Mucosa of stomach (tissue), 1 donor: ENCODE results near the gene KEL.

Experiments
- H3K27me3 ChIP-seq: one replicate; pipeline ENCODE4 v1.7.0; 2013; ENCODE audit warnings: mild to moderate bottlenecking, low read length; ENCODE audit not compliant: control insufficient read depth, insufficient read depth
- H3K36me3 ChIP-seq: one replicate; pipeline ENCODE4 v1.7.0; 2013; ENCODE audit warnings: low read length; ENCODE audit not compliant: control insufficient read depth, insufficient read depth
- H3K4me1 ChIP-seq: one replicate; pipeline ENCODE4 v1.7.0; 2013; ENCODE audit warnings: mild to moderate bottlenecking, low read length; ENCODE audit not compliant: control insufficient read depth, insufficient read depth
- H3K4me3 ChIP-seq: one replicate; pipeline ENCODE4 v1.7.0; 2013; ENCODE audit warnings: low read length
- H3K9ac ChIP-seq: one replicate; pipeline ENCODE4 v1.7.0; 2013; ENCODE audit warnings: mild to moderate bottlenecking, low read length, moderate library complexity
- H3K9me3 ChIP-seq: one replicate; pipeline ENCODE4 v1.7.0; 2013; ENCODE audit warnings: mild to moderate bottlenecking, low read length, moderate library complexity; ENCODE audit not compliant: control insufficient read depth
- donor health status: Pancreatic carcinoma.

Gene KEL

DNA sequence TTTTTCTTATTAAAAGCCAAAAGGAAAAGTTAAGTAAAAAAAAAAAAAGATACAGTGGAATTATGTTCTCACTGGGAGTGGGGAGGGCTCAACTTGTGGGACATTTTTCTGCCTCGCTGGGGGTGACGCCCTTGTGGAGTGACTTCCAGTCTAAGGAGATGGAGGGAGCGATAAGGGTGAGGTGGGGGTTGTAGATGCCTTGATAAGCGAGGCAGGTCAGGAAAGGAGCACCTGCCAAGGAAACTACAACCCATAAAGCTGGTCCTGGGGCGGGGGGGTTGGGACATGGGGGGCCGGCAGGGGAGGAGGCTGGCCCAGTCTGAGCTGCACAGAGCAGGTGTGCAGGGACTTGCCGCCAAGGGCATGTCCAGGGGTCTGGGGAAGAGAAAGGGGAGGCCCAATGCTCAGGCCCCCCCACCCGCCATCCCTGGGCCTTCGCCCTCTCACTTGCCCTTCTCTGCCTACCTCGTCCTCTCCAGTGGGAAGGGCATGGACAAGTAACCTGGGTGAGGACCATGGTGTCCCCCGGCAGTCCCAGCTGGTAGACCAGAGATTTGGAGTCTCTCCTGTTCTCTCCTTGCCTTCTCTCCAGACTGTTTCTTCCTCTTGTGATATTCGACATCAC, 26.1 kb downstream of the KEL start:
- no peak overlapping the region for H3K4me3 ChIP-seq
- H3K27me3 ChIP-seq, result peaks cover 5% of the 10 kb centered on the region
- no peaks in the 10 kb centered on the region for H3K36me3 ChIP-seq
- no peaks in the 10 kb centered on the region for H3K9me3 ChIP-seq
- H3K4me1 ChIP-seq, result no peaks in the 10 kb centered on the region
- H3K9ac ChIP-seq, result no peak overlapping the region

DNA sequence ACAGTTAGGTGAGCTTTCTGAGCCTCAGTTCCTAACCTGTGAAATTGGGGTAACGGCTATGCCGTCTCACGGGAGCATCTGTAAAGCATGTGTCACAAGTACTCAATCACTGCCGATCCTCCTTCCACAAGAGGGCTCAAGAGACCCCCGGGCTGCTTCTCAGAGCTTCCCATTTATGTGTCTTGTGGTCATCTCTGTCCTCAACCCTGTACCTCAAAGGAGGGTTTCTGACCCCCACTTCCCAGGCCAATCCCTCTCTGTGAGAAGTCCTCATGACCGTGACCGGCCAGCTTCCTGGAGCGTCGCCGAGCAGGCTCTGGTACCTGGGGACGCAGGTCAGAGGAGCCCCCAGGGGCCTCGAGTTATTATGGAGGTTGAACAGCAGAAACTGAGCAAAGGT, 28.1 kb downstream of the KEL start:
- Histone ChIP-seq H3K27me3 (no peaks in the 10 kb centered on the region), H3K9ac (no peak overlapping the region), H3K36me3 (no peaks in the 10 kb centered on the region), H3K4me3 (no peak overlapping the region), H3K4me1 (no peaks in the 10 kb centered on the region), H3K9me3 (no peaks in the 10 kb centered on the region)

DNA sequence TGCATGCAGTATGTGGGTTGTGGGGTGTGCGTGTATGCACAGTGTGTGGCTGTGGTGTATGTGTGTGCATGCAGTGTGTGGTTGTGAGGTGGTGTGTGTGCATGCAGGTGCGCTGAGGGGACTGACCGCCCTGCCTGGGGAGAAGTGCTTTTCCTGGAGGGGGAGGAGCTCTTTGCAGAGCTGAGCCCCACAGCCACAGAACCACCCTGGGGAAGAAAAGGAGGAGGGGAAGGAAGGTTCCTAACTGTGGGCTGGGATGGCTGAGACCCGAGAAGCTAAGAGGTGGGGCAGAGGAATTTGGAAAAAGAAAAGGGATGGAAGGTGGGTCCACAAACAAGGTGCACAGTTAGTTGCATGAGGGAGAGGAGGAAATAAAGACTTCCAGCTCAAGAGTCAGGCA, 28.5 kb downstream of the KEL start, which contains the start of gene TRPV5:
TSS of gene TRPV5 (minus strand) at position 123 of the 400 bp plus-strand sequence. CDS start 287 bp downstream, outside the sequence.
- no peaks in the 10 kb centered on the region for H3K27me3 ChIP-seq
- H3K4me3 ChIP-seq, result no peak within 1 kb of the TSS
- H3K36me3 ChIP-seq, result no peaks in the 10 kb centered on the region
- H3K9me3 ChIP-seq, result no peaks in the 10 kb centered on the region
- H3K4me1 ChIP-seq, result no peaks in the 10 kb centered on the region
- H3K9ac ChIP-seq, result no peak within 1 kb of the TSS

DNA sequence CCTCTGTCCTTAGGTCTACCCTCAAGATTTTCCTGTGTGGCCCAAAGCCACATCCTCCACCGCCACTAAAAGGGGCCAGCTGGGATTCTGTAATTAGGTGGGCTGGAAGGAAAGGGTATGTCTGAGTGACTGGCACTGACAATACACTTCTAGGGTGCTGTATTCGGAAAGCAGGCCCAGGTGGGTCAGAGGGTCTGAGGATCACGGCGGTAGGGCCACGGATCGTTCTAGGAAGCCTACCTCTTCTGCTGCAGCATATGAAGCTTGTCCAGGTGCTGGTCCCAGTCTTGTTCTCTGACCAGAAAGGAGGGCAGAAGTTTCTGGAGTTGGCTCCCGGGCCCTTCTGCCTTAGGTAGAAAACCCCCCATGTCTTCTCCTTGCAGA, 29.1 kb downstream of the KEL start:
- no peak overlapping the region for H3K9ac ChIP-seq
- H3K36me3 ChIP-seq, result no peaks in the 10 kb centered on the region
- no peaks in the 10 kb centered on the region for H3K27me3 ChIP-seq
- H3K4me3 ChIP-seq, result no peak overlapping the region
- no peaks in the 10 kb centered on the region for H3K4me1 ChIP-seq
- H3K9me3 ChIP-seq, result no peaks in the 10 kb centered on the region

DNA sequence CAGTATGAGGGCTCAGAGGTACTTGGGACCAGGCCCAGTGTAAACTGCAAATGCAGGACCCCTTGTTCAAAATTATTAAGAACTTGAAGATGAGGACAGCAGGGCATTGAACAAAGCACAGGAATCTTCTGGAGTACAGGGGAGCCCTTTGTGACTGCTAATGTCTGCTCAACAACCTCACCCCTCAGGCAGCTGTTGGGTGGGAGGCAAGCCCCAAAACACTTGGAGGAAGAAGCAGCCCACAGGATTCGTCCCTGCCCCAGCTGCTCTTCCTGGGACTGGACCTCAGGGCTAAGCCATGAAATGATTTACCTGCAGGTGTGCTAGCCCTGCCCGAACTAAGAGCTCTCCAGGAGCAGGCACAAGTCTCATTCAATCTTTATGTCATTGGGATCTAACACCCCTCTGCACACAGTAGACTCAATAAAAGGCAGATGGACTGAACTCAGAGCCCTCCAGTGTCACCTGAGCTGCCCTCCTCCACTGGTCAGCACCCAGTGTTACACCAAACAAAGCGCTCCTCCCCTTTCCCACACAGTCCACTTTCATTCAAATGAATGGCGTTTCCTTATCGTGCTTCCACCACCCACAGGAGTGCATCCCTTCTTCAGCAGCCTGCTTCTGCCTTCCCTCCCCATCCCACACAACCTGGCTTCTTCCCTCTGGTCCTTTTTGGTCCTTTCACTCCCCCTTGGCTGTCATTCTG, 29.6 kb downstream of the KEL start:
- no peaks in the 10 kb centered on the region for H3K9me3 ChIP-seq
- no peak overlapping the region for H3K9ac ChIP-seq
- H3K27me3 ChIP-seq, result no peaks in the 10 kb centered on the region
- H3K4me3 ChIP-seq, result no peak overlapping the region
- H3K36me3 ChIP-seq, result no peaks in the 10 kb centered on the region
- no peaks in the 10 kb centered on the region for H3K4me1 ChIP-seq

DNA sequence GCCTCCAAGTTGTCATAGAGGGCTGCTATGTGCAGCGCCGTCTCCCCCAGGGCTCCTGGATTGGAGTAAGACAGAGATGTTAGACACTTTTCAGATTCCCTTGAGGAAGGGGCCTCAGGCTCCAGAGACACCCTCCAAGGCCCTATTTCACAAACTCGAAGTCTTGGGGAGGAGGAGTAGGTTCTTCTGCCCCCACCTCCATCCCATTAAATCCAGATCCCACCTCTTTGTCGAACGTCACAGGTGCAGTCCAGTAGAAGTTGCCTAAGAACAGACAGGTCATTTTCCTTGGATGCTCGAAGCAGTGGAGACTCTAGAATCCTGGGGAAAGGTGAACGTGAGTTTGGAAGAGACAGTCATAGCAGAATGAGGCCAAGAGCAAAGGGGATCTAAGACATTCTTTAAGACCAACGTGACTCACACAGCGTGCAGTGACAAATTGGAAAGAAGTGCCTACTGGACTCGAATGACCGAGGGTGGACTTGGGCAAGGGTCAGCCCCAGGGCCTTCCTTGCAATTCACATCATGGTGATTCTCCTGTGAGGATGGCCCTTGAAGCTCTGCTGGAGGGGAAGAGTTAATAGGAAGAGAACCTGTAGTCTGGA, 31.9 kb downstream of the KEL start:
- Histone ChIP-seq H3K4me3 (no peak overlapping the region), H3K9me3 (no peaks in the 10 kb centered on the region), H3K4me1 (no peaks in the 10 kb centered on the region)

DNA sequence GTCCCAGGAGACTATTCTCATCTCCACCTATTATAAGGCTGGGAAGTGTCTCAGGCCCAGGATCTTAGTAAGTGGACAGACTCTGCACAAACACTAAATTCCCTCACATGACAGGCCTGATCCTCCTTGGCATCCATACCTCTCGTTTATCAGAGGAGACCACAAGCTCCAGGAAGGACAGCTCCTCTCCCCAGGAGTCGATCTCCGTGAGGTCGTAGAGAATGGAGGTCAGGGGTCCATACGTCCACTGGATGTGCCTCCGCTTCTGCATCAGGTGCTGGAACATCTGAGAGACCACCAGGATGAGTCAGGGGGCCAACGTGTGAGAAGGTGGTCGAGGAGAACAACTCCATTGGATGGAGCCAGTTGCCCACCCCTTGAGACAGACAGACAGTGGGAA, 34.2 kb downstream of the KEL start:
- Histone ChIP-seq H3K36me3 (no peaks in the 10 kb centered on the region), H3K27me3 (no peaks in the 10 kb centered on the region), H3K9ac (no peak overlapping the region), H3K4me3 (no peak overlapping the region), H3K4me1 (peaks cover 8% of the 10 kb centered on the region), H3K9me3 (no peaks in the 10 kb centered on the region)

More for the DNA sequence above, 31.9 kb downstream of the KEL start:
- Histone ChIP-seq H3K36me3 (no peaks in the 10 kb centered on the region), H3K27me3 (no peaks in the 10 kb centered on the region), H3K9ac (no peak overlapping the region)

DNA sequence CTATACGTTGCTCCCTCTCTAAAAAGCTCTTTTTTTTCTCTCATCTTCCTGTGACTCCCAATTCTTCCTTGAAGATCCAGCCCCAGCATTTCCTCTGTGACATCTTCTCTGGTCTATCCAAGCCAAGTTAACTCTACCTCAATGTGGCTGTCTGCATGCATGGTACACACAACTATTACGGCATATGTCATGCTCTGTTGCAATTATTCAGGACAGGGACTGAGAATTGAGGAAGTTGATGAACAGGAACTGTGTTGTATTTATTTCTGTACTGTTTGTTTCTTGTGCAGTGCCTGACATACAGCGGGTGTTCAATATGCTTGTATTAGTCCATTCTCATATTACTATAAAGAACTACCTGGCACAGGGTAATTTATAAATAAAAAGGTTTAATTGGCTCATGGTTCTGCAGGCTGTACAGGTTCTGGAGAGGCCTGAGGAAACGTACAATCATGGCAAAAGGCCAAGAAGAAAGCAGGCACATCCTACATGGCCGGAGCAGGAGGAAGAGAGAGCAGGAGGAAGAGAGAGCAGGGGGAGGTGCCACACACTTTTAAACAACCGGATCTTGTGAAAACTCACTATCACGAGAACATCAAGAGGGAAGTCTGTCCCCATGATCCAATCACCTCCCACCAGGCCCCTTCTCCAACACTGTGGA, 34.9 kb downstream of the KEL start:
- Histone ChIP-seq H3K4me1 (peaks cover 8% of the 10 kb centered on the region), H3K9me3 (no peaks in the 10 kb centered on the region), H3K4me3 (no peak overlapping the region), H3K36me3 (no peaks in the 10 kb centered on the region), H3K9ac (no peak overlapping the region), H3K27me3 (no peaks in the 10 kb centered on the region)

DNA sequence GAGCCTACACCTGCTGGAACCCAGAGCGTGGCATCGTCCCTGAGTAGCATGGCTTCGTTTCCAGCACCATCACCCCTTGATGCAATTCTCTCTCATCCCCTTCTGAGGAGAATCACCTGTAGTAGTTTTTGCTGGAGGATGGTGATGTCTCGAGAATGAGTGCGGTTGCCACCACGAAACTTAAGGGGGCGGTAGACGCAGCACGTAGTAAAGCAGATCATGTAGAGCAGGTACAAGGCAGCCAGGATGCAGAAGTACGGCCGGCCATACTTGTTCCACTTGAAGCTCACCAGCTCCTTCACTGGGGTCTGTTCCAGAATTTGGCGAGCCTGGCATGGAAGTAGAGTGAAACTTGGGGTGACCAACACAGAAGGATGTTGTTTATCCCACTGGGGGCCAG, 36.8 kb downstream of the KEL start:
- no peak overlapping the region for H3K4me3 ChIP-seq
- H3K9ac ChIP-seq, result no peak overlapping the region
- no peaks in the 10 kb centered on the region for H3K27me3 ChIP-seq
- no peaks in the 10 kb centered on the region for H3K9me3 ChIP-seq
- no peaks in the 10 kb centered on the region for H3K36me3 ChIP-seq
- peaks cover 8% of the 10 kb centered on the region for H3K4me1 ChIP-seq

DNA sequence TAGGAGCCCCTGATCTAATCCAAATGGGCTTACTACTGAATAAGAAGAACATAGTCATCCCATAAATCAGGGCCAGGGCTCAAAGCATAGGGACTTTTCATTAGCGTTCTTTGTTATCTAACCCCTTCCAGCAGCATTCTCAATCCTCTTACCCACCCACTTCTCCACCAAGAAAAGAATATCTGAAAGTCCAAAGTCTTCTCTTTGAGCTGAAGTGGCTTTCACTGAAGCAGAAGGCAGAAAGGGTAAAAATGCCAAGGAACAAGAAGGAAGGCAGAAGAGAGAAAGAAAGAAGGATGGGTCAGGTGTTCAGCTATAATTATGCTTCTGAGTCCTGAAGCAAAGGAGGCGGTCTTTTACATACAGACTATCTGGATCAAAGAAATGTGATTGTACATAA, 38.8 kb downstream of the KEL start:
- H3K27me3 ChIP-seq, result no peaks in the 10 kb centered on the region
- no peaks in the 10 kb centered on the region for H3K36me3 ChIP-seq
- H3K9ac ChIP-seq, result no peak overlapping the region
- H3K4me1 ChIP-seq, result peaks cover 8% of the 10 kb centered on the region
- no peak overlapping the region for H3K4me3 ChIP-seq
- H3K9me3 ChIP-seq, result no peaks in the 10 kb centered on the region

DNA sequence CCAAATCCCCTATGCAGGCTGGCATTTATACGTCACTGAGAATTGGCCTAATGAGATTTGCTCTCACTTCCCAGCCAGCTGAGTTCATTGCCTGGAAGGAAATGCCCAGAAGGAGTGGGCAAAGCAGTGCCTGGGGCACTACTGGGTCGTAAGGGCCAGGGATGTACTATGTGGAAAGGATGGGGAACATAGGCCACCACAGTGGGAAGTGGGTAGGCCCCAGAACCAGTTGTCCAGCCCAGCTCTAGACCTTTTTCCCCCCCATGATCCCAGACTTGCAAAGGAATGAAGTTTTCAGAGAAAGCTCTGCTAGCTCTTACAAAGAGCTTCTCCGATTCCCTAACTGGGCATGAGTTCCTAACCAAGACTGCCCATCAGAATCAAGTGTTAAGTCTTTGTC, 42.5 kb downstream of the KEL start:
- Histone ChIP-seq H3K36me3 (no peaks in the 10 kb centered on the region), H3K9me3 (no peaks in the 10 kb centered on the region), H3K4me3 (no peak overlapping the region)

DNA sequence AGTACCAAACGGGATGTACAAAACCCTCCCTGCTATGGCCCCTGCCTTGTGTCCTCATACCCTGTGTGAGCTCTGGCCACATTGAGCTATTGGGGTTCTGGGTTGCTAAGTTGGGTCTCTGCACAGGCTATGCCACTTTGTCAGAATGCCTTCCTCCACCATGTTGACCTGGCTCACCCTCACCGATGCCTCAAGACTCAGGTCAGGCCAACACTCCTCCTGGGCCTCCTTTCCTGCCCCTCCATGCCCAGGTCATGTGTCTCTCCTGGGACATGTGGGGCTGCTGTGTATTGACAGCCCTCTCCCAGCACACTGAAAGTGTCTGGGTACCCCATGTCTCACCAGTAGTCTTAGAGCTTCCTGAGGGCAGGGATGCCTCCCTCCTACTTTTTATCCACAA, 43.3 kb downstream of the KEL start:
- no peaks in the 10 kb centered on the region for H3K27me3 ChIP-seq
- no peaks in the 10 kb centered on the region for H3K9me3 ChIP-seq
- H3K4me1 ChIP-seq, result peaks cover 16% of the 10 kb centered on the region
- no peak overlapping the region for H3K4me3 ChIP-seq
- no peaks in the 10 kb centered on the region for H3K36me3 ChIP-seq
- no peak overlapping the region for H3K9ac ChIP-seq

More for the DNA sequence above, 42.5 kb downstream of the KEL start:
- Histone ChIP-seq H3K4me1 (peaks cover 9% of the 10 kb centered on the region), H3K9ac (no peak overlapping the region), H3K27me3 (no peaks in the 10 kb centered on the region)
